ENCODE measurements around the gene UNC5C. TPM values are rescaled to one million over a fixed set of nuclear protein-coding genes. Genes with fewer than 3 reads are reported as not detected.

Gene UNC5C
- total RNA-seq, 1 donor from 2014 or later: 0.70 TPM

- no peak overlapping the region for H3K4me3 Mint-ChIP-seq (ENCODE audit: unreplicated experiment)
- no peak overlapping the region for H3K27ac Mint-ChIP-seq (ENCODE audit: unreplicated experiment)
- no peaks in the 10 kb centered on the region for H3K36me3 Mint-ChIP-seq (ENCODE audit: unreplicated experiment)
- no peaks in the 10 kb centered on the region for H3K9me3 Mint-ChIP-seq (ENCODE audit: unreplicated experiment)
- H3K4me1 Mint-ChIP-seq (ENCODE audit: unreplicated experiment): peaks cover 6% of the 10 kb centered on the region
- DNase-seq (ENCODE audit: extremely low spot score, unreplicated experiment): no peak
- H3K27me3 Mint-ChIP-seq (ENCODE audit: unreplicated experiment): no peaks in the 10 kb centered on the region
- no peak for TF ChIP-seq CTCF (IDR thresholded peaks at IDR 0.05)
Measured at GRCh38 chr4:95250544-95251137, 298.1 kb downstream of the UNC5C start.

- Mint-ChIP-seq H3K27me3 (ENCODE audit: unreplicated experiment) (no peaks in the 10 kb centered on the region), H3K4me3 (ENCODE audit: unreplicated experiment) (no peak overlapping the region), H3K4me1 (ENCODE audit: unreplicated experiment) (peaks cover 6% of the 10 kb centered on the region), H3K27ac (ENCODE audit: unreplicated experiment) (no peak overlapping the region), H3K36me3 (ENCODE audit: unreplicated experiment) (no peaks in the 10 kb centered on the region), H3K9me3 (ENCODE audit: unreplicated experiment) (no peaks in the 10 kb centered on the region)
- TF ChIP-seq CTCF (IDR thresholded peaks at IDR 0.05): no peak
- DNase-seq (ENCODE audit: extremely low spot score, unreplicated experiment): no peak
Measured at GRCh38 chr4:95249426-95250021, 299.2 kb downstream of the UNC5C start.

DNA sequence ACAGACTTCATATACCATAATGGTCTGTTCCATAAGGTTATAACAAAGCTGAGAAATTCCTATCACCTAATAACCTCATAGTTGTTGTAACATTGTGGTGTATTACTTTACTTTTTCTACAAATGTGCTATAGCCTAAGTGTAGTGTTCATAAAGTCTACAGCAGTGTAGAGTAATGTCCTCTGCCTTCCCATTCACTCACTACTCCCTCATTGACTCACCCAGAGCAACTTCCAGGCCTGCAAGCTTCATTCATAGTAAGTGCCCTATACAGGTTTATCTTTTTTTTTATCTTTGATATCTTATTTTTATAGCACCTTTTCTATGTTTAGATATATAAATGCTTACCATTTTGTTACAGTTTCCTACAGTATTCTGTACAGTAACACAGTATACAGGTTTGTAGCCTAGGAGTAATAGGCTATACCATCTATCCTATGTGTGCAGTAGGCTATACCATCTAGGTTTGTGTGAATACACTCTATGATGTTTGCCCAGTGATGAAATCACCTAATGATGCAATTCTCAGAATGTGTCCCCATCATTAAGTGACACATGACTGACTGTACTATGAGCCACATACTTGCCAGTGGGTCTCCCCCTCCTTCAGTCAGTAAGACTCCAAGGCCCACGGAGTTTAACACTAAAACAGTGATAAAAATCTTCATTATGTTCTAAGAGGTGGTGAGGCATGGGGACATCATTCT lies 299.9 kb downstream of the UNC5C start:
- Mint-ChIP-seq H3K4me3 (ENCODE audit: unreplicated experiment) (no peak overlapping the region), H3K9me3 (ENCODE audit: unreplicated experiment) (no peaks in the 10 kb centered on the region), H3K27me3 (ENCODE audit: unreplicated experiment) (no peaks in the 10 kb centered on the region), H3K27ac (ENCODE audit: unreplicated experiment) (no peak overlapping the region), H3K36me3 (ENCODE audit: unreplicated experiment) (no peaks in the 10 kb centered on the region), H3K4me1 (ENCODE audit: unreplicated experiment) (peaks cover 6% of the 10 kb centered on the region)
- no peak for TF ChIP-seq CTCF (IDR thresholded peaks at IDR 0.05)
- DNase-seq (ENCODE audit: extremely low spot score, unreplicated experiment): no peak

DNA sequence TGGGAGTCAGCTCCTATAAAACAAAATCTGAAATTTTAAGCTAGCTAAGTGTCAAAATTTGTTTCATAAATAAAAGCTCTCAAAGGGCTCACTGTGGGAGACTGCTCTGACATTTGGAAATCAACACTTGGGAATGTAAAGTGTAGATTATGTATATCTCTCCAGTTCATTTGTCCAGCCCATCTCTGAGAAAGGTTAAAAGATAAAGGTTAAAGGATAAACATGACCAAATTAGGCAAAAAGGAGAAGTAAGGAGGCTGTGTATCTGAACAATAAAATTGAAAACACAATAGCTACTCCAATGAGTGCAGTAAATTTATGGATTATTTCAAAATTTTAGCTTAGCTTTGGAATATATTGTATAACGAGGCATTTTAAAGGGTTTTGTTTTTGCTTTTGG lies 304.9 kb downstream of the UNC5C start:
- DNase-seq (ENCODE audit: extremely low spot score, unreplicated experiment): no peak
- no peak for TF ChIP-seq CTCF (IDR thresholded peaks at IDR 0.05)
- no peak overlapping the region for H3K4me3 Mint-ChIP-seq (ENCODE audit: unreplicated experiment)

GRCh38 chr4:95238554-95238953 lies 310.2 kb downstream of the UNC5C start:
- TF ChIP-seq CTCF (IDR thresholded peaks at IDR 0.05): no peak
- Mint-ChIP-seq H3K36me3 (ENCODE audit: unreplicated experiment) (no peaks in the 10 kb centered on the region), H3K4me3 (ENCODE audit: unreplicated experiment) (no peak overlapping the region), H3K9me3 (ENCODE audit: unreplicated experiment) (peaks cover 15% of the 10 kb centered on the region), H3K27me3 (ENCODE audit: unreplicated experiment) (no peaks in the 10 kb centered on the region), H3K4me1 (ENCODE audit: unreplicated experiment) (no peaks in the 10 kb centered on the region), H3K27ac (ENCODE audit: unreplicated experiment) (no peak overlapping the region)
- no peak for DNase-seq (ENCODE audit: extremely low spot score, unreplicated experiment)

More for the DNA sequence above, 304.9 kb downstream of the UNC5C start:
- peaks cover 5% of the 10 kb centered on the region for H3K9me3 Mint-ChIP-seq (ENCODE audit: unreplicated experiment)
- H3K4me1 Mint-ChIP-seq (ENCODE audit: unreplicated experiment): no peaks in the 10 kb centered on the region
- no peaks in the 10 kb centered on the region for H3K27me3 Mint-ChIP-seq (ENCODE audit: unreplicated experiment)
- no peak overlapping the region for H3K27ac Mint-ChIP-seq (ENCODE audit: unreplicated experiment)
- no peaks in the 10 kb centered on the region for H3K36me3 Mint-ChIP-seq (ENCODE audit: unreplicated experiment)

All from osteocyte (in vitro differentiated cells).